ENCODE measurements around the gene GRHL3.
A peak's percentile ranks its signal among the peaks of the same experiment; 100 is the strongest.

The GRHL3 gene

GRCh38 chr1:24318615-24319311 is 394 bp upstream of the GRHL3 start:
- no peak for DNase-seq

- DNase-seq, result no peak
Observed at GRCh38 chr1:24319962-24320361, 805 bp downstream of the GRHL3 start.

- DNase-seq, result no peak
Observed at GRCh38 chr1:24321126-24321525, 2.0 kb downstream of the GRHL3 start.

GRCh38 chr1:24321697-24322469 is 2.7 kb downstream of the GRHL3 start:
- peak; percentile 40 for DNase-seq

GRCh38 chr1:24322470-24323177 is 3.5 kb downstream of the GRHL3 start:
- no peak for DNase-seq

GRCh38 chr1:24323281-24323680 is 4.1 kb downstream of the GRHL3 start:
- DNase-seq, result no peak

- no peak for DNase-seq
Observed at GRCh38 chr1:24324903-24325302, 5.7 kb downstream of the GRHL3 start.

GRCh38 chr1:24325587-24326449 is 6.7 kb downstream of the GRHL3 start:
- no peak for DNase-seq

GRCh38 chr1:24327486-24327885 is 8.3 kb downstream of the GRHL3 start:
- DNase-seq, result no peak

GRCh38 chr1:24327891-24328290 is 8.7 kb downstream of the GRHL3 start:
- no peak for DNase-seq

- no peak for DNase-seq
Observed at GRCh38 chr1:24329331-24329730, 10.2 kb downstream of the GRHL3 start.

- DNase-seq, result no peak
Observed at GRCh38 chr1:24329797-24330543, 10.8 kb downstream of the GRHL3 start.

GRCh38 chr1:24331961-24332673 is 13.0 kb downstream of the GRHL3 start:
- no peak for DNase-seq

- DNase-seq, result no peak
Observed at GRCh38 chr1:24336075-24336474, 16.9 kb downstream of the GRHL3 start.

GRCh38 chr1:24337455-24337854 is 18.3 kb downstream of the GRHL3 start:
- no peak for DNase-seq

- DNase-seq, result no peak
Observed at GRCh38 chr1:24338447-24338846, 19.3 kb downstream of the GRHL3 start.

GRCh38 chr1:24339996-24340395 is 20.8 kb downstream of the GRHL3 start:
- DNase-seq, result no peak

GRCh38 chr1:24340770-24341169 is 21.6 kb downstream of the GRHL3 start:
- DNase-seq, result no peak

GRCh38 chr1:24341260-24341659 is 22.1 kb downstream of the GRHL3 start:
- DNase-seq, result no peak

- DNase-seq, result no peak
Observed at GRCh38 chr1:24343412-24344089, 24.4 kb downstream of the GRHL3 start.

Measured in NCI-H1092 treated with DMSO at 0.1 percent for 48 hours (cell line).